K562 (cell line): ENCODE data around the gene ERN1. TPM values are rescaled to one million over a fixed set of nuclear protein-coding genes. Genes with fewer than 3 reads are reported as not detected.
A peak's percentile ranks its signal among the peaks of the same experiment; 100 is the strongest.

Source experiments
- ATAC-seq: fragments of 200-7000 bp; cut with Tn5 transposase; 3 replicates; pipeline ENCODE4 v1.9.1; 2020; ENCODE audit warnings: moderate library complexity
- BruUV-seq: library from RNA; stranded (reverse); fragments of 400-500 nt; replicated peaks from 2 replicates; lab custom pipeline; 2021; lab: Mats Ljungman, UMichigan
- CTCF ChIA-PET: fragments of 300-600 bp; formaldehyde crosslinking; extraction: SDS; loops from one replicate; lab custom pipeline; 2021; ENCODE audit warnings: low intra/inter-chr PET ratio; lab: Yijun Ruan, JAX
- POLR2A ChIA-PET: fragments of 300-600, 350-650 bp; sonication (Branson Sonifier 250); formaldehyde crosslinking; extraction: SDS; loops from one replicate; lab custom pipeline; 2021; ENCODE audit warnings: antibody characterized with exemption, inconsistent platforms; lab: Yijun Ruan, JAX
- DNase-seq, 4 experiments: peaks; one replicate each; pipeline versions ENCODE4 v3.0.0 to v3.0.0-alpha.2; 2011 to 2018; ENCODE audit warnings: low spot score in 3 of 4, mixed read lengths in 3 of 4; ENCODE audit errors: extremely low read depth in 1 of 4
- FAIRE-seq: peaks from 2 replicates; lab custom pipeline; 2011; peaks lifted over from hg19 to GRCh38; lab: Jason Lieb, UNC
- H2AFZ ChIP-seq: 2 replicates; pipeline ENCODE4 v1.6.0; 2011; ENCODE audit warnings: low read depth, low read length, control low read depth, inconsistent platforms
- H3K27ac ChIP-seq: fragments of 200-600 bp; 3 replicates; pipeline ENCODE4 v1.8.0; 2011; ENCODE audit warnings: low read depth, mild to moderate bottlenecking, control low read depth, inconsistent platforms, low read length, moderate library complexity, mixed read lengths; ENCODE audit errors: extremely low read depth
- H3K27me3 ChIP-seq, 2 experiments: fragments of 300-600 bp in 1 of 2; 2 replicates in 1 of 2; 3 replicates in 1 of 2; pipeline versions ENCODE4 v1.6.0 to v1.8.0; 2011; ENCODE audit warnings: inconsistent platforms in 2 of 2, low read length in 2 of 2, mild to moderate bottlenecking in 1 of 2, mixed read lengths in 1 of 2, moderate library complexity in 1 of 2; ENCODE audit not compliant: control insufficient read depth in 2 of 2, insufficient read depth in 2 of 2
- H3K36me3 ChIP-seq: fragments of 300-600 bp; 3 replicates; pipeline ENCODE4 v1.8.0; 2011; ENCODE audit warnings: mild to moderate bottlenecking, low read length, inconsistent platforms; ENCODE audit not compliant: control insufficient read depth, insufficient read depth
- H3K4me1 ChIP-seq, 2 experiments: fragments of 200-600 bp in 1 of 2; replicated peaks in 1 of 2; 2 replicates in 1 of 2; 3 replicates in 1 of 2; pipeline versions ENCODE4 v1.5.1 to v1.8.0; 2011; ENCODE audit warnings: inconsistent platforms in 2 of 2, low read length in 2 of 2, mild to moderate bottlenecking in 1 of 2, mixed read lengths in 1 of 2, moderate library complexity in 1 of 2; ENCODE audit not compliant: control insufficient read depth in 2 of 2, insufficient read depth in 2 of 2
- H3K4me2 ChIP-seq: 2 replicates; pipeline ENCODE4 v1.6.1; 2011; ENCODE audit warnings: low read length, control low read depth, inconsistent platforms, mixed read lengths; ENCODE audit not compliant: insufficient read depth
- H3K4me3 ChIP-seq: fragments of 200-600 bp; sonication (generic), shearing (Covaris generic); 2 replicates; pipeline ENCODE4 v1.5.1; 2016; ENCODE audit warnings: control low read depth, inconsistent platforms
- H3K79me2 ChIP-seq: fragments of 200-600 bp; 3 replicates; pipeline ENCODE4 v1.8.0; 2011; ENCODE audit warnings: low read length, inconsistent platforms; ENCODE audit not compliant: control insufficient read depth, insufficient read depth
- H3K9ac ChIP-seq, 2 experiments: 2 replicates each; pipeline versions ENCODE4 v1.6.0 to v1.6.1; 2011; ENCODE audit warnings: low read depth in 2 of 2, low read length in 2 of 2, control low read depth in 1 of 2, inconsistent platforms in 1 of 2, mild to moderate bottlenecking in 1 of 2, mixed read lengths in 1 of 2; ENCODE audit not compliant: insufficient read depth in 1 of 2
- H3K9me1 ChIP-seq: one replicate; pipeline ENCODE4 v1.6.0; 2011; ENCODE audit warnings: inconsistent platforms, mild to moderate bottlenecking, low read length, moderate library complexity; ENCODE audit not compliant: control insufficient read depth, insufficient read depth
- H3K9me3 ChIP-seq: replicated peaks from 2 replicates; pipeline ENCODE4 v1.5.1; 2011; ENCODE audit warnings: low read depth, low read length, inconsistent platforms; ENCODE audit not compliant: control insufficient read depth, insufficient read depth
- H4K20me1 ChIP-seq: replicated peaks from 2 replicates; pipeline ENCODE4 v1.6.1; 2011; ENCODE audit warnings: low read length, inconsistent platforms, mixed read lengths; ENCODE audit not compliant: control insufficient read depth, insufficient read depth
- BDP1 ChIP-seq: IDR thresholded peaks from 3 replicates; pipeline ENCODE4 v1.6.1; 2011; ENCODE audit not compliant: insufficient read length, insufficient read depth
- C11orf30 ChIP-seq: fragments of 450-650 bp; IDR thresholded peaks from 2 replicates; pipeline ENCODE4 v1.6.1; 2016; ENCODE audit warnings: low read depth, mild to moderate bottlenecking
- ILK ChIP-seq: fragments of 450-650 bp; IDR thresholded peaks from 2 replicates; pipeline ENCODE4 v1.6.1; 2016; ENCODE audit warnings: missing genetic modification characterization, low read depth, mild to moderate bottlenecking, missing compliant biosample characterization, moderate library complexity, borderline replicate concordance
- NR2C1 ChIP-seq, 2 experiments: fragments of 450-650 bp; IDR thresholded peaks; 2 replicates each; pipeline ENCODE4 v1.6.1; 2017; ENCODE audit warnings: mild to moderate bottlenecking in 2 of 2, antibody characterized with exemption in 1 of 2, inconsistent platforms in 1 of 2, missing compliant biosample characterization in 1 of 2, missing genetic modification characterization in 1 of 2
- RBFOX2 ChIP-seq: fragments of 200-400 bp; formaldehyde crosslinking; IDR thresholded peaks from 2 replicates; pipeline ENCODE4 v1.6.1; 2017; ENCODE audit warnings: low read depth, mild to moderate bottlenecking, low read length, moderate library complexity
- SRSF7 ChIP-seq: fragments of 200-400 bp; formaldehyde crosslinking; optimal IDR thresholded peaks from 2 replicates; pipeline ENCODE3; 2017; ENCODE audit warnings: mild to moderate bottlenecking, low read depth, low read length
- WGBS: fragments of 100-300 bp; shearing (Covaris generic); methylation state at CpG from one replicate; pipeline ENCODE4 v1.1.6; 2016; ENCODE audit warnings: low coverage, mixed read lengths; ENCODE audit not compliant: insufficient coverage; ENCODE audit errors: missing lambda C conversion rate; 5-methylcytosine and 5-hydroxymethylcytosine counted together
- in situ Hi-C: fragments of 300-500 bp; cut with MboI; formaldehyde crosslinking; loops from 4 replicates; pipeline ENCODE4 v1.15.0; 2018; ENCODE audit warnings: inconsistent platforms, mixed read lengths
- intact Hi-C: fragments of 100-400 bp; cut with micrococcal nuclease; formaldehyde crosslinking; loops from 2 replicates; pipeline ENCODE4 v1.14.2; 2022
- polyA plus RNA-seq, 8 experiments: library from polyadenylated mRNA; depleted of rRNA in 4 of 8; stranded (reverse) in 5 of 8; unstranded in 3 of 8; fragments of >200 nt; fragmentation: Nextera tagmentation in 2 of 8; fragmentation: Illumina TruSeq in 1 of 8; extraction: Ambion mirVana in 2 of 8; extraction: Trizol in 1 of 8; gene quantifications; 2 replicates each; pipeline versions ENCODE4 v1.2.1 to v1.2.3, GENCODE V29; 2011 to 2014; ENCODE audit warnings: inconsistent platforms in 1 of 8, missing spikeins in 1 of 8
- total RNA-seq, 7 experiments: library from RNA; depleted of rRNA in 6 of 7; stranded (reverse); fragments of >200 nt in 6 of 7; fragmentation: Illumina TruSeq in 2 of 7; extraction: Trizol in 2 of 7; gene quantifications; 2 replicates each; pipeline versions ENCODE4 v1.2.1 to v1.2.3, GENCODE V29; 2011 to 2021; ENCODE audit warnings: low replicate concordance in 1 of 7

The ERN1 gene
- total and polyA plus RNA-seq, 9 of the 15 experiments (the other 6 are each of a cell fraction or from before 2014, with no cell fraction given): 2.1 to 22.5 (median 7.3) TPM

GRCh38 chr17:64004218-64004770 is 125.7 kb downstream of the ERN1 start:
- Histone ChIP-seq H3K79me2 (peaks cover 22% of the 10 kb centered on the region), H4K20me1 (no peaks in the 10 kb centered on the region), H3K9me1 (no peaks in the 10 kb centered on the region), H2AFZ (no peak overlapping the region), H3K4me3 (no peak overlapping the region), H3K4me2 (no peak overlapping the region), H3K9ac (0 out of 4 replicates have a peak overlapping the region, but pooled peaks of 1 of the 2 experiments have one; percentile 1), H3K9me3 (no peaks in the 10 kb centered on the region), H3K4me1 (peaks cover 19 to 71% of the 10 kb centered on the region in 2 experiments), H3K27ac (no peak overlapping the region), H3K36me3 (peaks cover 31% of the 10 kb centered on the region), H3K27me3 (no peaks in the 10 kb centered on the region)
- WGBS: 88% methylated on average over 7 of the region's 7 CpGs
- CTCF ChIA-PET: no interaction called here
- POLR2A ChIA-PET: interaction anchor here (0.6 to 3.6 kb wide), 3 partner anchors 20 to 227 kb away, joined by 3 to 24 read pairs (median 3); no protein-coding TSS in a partner anchor
- TF ChIP-seq BDP1: no peak
- intact Hi-C loops (no loop called here), in situ Hi-C loops (no loop called here)
- BruUV-seq: no TSS peak
- no peak for ATAC-seq
- peak in 1 of 4 experiments; percentile 4 for DNase-seq
- no peak for FAIRE-seq

DNA sequence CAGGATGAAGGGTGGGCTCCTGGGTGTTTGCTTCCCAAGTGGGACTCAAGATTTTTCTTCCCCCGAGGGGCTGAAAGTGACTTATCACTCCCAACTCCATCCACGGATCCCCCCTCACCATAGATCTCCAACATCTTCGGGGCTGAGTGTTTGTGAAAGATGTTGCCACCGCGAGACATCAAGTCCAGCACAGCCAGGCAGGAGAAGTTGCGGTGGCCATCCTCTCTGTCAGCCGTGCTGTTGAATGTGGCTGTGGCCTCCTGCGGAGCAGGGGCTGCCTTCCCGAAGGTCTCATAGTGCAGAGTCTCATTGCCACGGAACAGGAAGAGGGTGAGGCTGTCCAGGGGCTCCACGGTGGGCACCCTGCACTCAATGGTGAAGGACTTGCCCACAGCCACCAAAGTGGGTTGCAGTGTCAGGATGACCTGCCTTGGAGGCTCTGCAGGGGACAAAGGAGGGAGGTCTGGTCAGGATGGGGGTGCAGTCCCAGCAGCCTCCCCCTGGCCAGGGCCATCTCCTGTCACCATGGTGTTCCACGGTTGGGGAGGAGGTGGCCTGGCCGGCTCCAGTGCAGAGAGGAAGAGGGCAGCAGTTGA is 126.3 kb downstream of the ERN1 start:
- peaks cover 31% of the 10 kb centered on the region for H3K36me3 ChIP-seq
- no peaks in the 10 kb centered on the region for H3K9me1 ChIP-seq
- in situ Hi-C loops (no loop called here), intact Hi-C loops (no loop called here)
- CTCF ChIA-PET: no interaction called here
- H3K4me2 ChIP-seq: no peak overlapping the region
- peaks cover 22% of the 10 kb centered on the region for H3K79me2 ChIP-seq
- peak in 2 of 4 experiments; percentile 9 to 19 for DNase-seq
- WGBS: 81% methylated on average over 13 of the region's 13 CpGs
- no peak for FAIRE-seq
- no peaks in the 10 kb centered on the region for H4K20me1 ChIP-seq
- POLR2A ChIA-PET: interaction anchor here (0.8 to 1.4 kb wide), 2 partner anchors 13 to 27 kb away, joined by 4 read pairs; no protein-coding TSS in a partner anchor
- no peaks in the 10 kb centered on the region for H3K27me3 ChIP-seq
- no peak overlapping the region for H3K4me3 ChIP-seq
- H3K4me1 ChIP-seq: peaks cover 19 to 75% of the 10 kb centered on the region in 2 experiments
- H3K27ac ChIP-seq: no peak overlapping the region
- TF ChIP-seq ILK (tag): no peak
- TF ChIP-seq NR2C1 (IDR thresholded peaks at IDR 0.05): no peak
- TF ChIP-seq NR2C1 (tag; IDR thresholded peaks at IDR 0.05): no peak
- TF ChIP-seq RBFOX2: peak; percentile 24; the same call in 1 of the 2 replicates
- TF ChIP-seq SRSF7: no peak
- no peak for TF ChIP-seq C11orf30
- peak overlapping the region in 1 of 2 experiments; percentile 64; a peak in 2 of 4 replicates for H3K9ac ChIP-seq
- H3K9me3 ChIP-seq: no peaks in the 10 kb centered on the region
- no peak for ATAC-seq
- H2AFZ ChIP-seq: no peak overlapping the region
- no TSS peak for BruUV-seq
